Smooth muscle cell (in vitro differentiated cells): ENCODE measurements around the gene SLCO2A1. TPM values are rescaled to one million over a fixed set of nuclear protein-coding genes. Genes with fewer than 3 reads are reported as not detected.

ENCODE experiments used
- DNase-seq: peaks from one replicate; lab custom pipeline; 2025; ENCODE audit not compliant: unreplicated experiment; lab: John Stamatoyannopoulos, UW
- H2AFZ ChIP-seq: fragments of 200-600 bp; sonication (generic); 2 replicates; pipeline ENCODE4 v1.6.0; 2016; ENCODE audit warnings: antibody characterized with exemption, low read depth, mild to moderate bottlenecking
- H3F3A ChIP-seq: fragments of 200-600 bp; sonication (generic); 2 replicates; pipeline ENCODE4 v1.6.0; 2017; ENCODE audit warnings: antibody characterized with exemption, low read depth
- H3K27ac ChIP-seq: fragments of 200-600 bp; sonication (generic); 2 replicates; pipeline ENCODE4 v1.5.1; 2016; ENCODE audit warnings: low read depth, mild to moderate bottlenecking
- H3K27me3 ChIP-seq: fragments of 200-600 bp; sonication (generic); 2 replicates; pipeline ENCODE4 v1.6.1; 2016; ENCODE audit warnings: low read depth, mild to moderate bottlenecking
- H3K36me3 ChIP-seq: fragments of 200-600 bp; sonication (generic); 2 replicates; pipeline ENCODE4 v1.5.1; 2016; ENCODE audit warnings: low read depth
- H3K4me1 ChIP-seq: fragments of 200-600 bp; sonication (generic); 2 replicates; pipeline ENCODE4 v1.5.1; 2016; ENCODE audit warnings: low read depth
- H3K4me2 ChIP-seq: fragments of 200-600 bp; sonication (generic); 2 replicates; pipeline ENCODE4 v1.6.0; 2016; ENCODE audit warnings: mild to moderate bottlenecking
- H3K4me3 ChIP-seq: fragments of 200-600 bp; sonication (generic); 2 replicates; pipeline ENCODE4 v1.5.1; 2016; ENCODE audit warnings: mild to moderate bottlenecking
- H3K79me2 ChIP-seq: fragments of 200-600 bp; sonication (generic); 2 replicates; pipeline ENCODE4 v1.6.0; 2016; ENCODE audit warnings: low read depth, mild to moderate bottlenecking
- H3K9ac ChIP-seq: fragments of 200-600 bp; sonication (generic); 2 replicates; pipeline ENCODE4 v1.6.0; 2016; ENCODE audit warnings: low read depth
- H3K9me3 ChIP-seq: fragments of 200-600 bp; sonication (generic); replicated peaks from 2 replicates; pipeline ENCODE4 v1.5.1; 2016; ENCODE audit warnings: low read depth
- H4K20me1 ChIP-seq: fragments of 200-600 bp; sonication (generic); 2 replicates; pipeline ENCODE4 v1.6.0; 2016; ENCODE audit warnings: low read depth
- CTCF ChIP-seq: fragments of 200-600 bp; sonication (generic); IDR thresholded peaks from 2 replicates; pipeline ENCODE4 v1.5.1; 2017; ENCODE audit warnings: borderline replicate concordance, mild to moderate bottlenecking, antibody characterized with exemption; ENCODE audit not compliant: insufficient read depth, poor library complexity, severe bottlenecking
- WGBS: methylation state at CpG from one replicate; pipeline ENCODE4 v1.1.7; 2016; ENCODE audit warnings: low lambda C conversion rate; 5-methylcytosine and 5-hydroxymethylcytosine counted together
- polyA plus RNA-seq: library from polyadenylated mRNA; unstranded; fragments of >200 nt; fragmentation: Nextera tagmentation; extraction: Ambion mirVana; gene quantifications from 2 replicates; pipeline ENCODE4 v1.2.1, GENCODE V29; 2016
- total RNA-seq: library from RNA; depleted of rRNA; stranded (reverse); fragments of >200 nt; gene quantifications from 2 replicates; pipeline ENCODE4 v1.2.3, GENCODE V29; 2014

SLCO2A1 gene
- total and polyA plus RNA-seq, 2 experiments from 2014 or later = 7.7 to 14.2 TPM

- Histone ChIP-seq H3K4me2 (no peak overlapping the region), H3K4me1 (peaks cover 15% of the 10 kb centered on the region), H3F3A (no peaks in the 10 kb centered on the region), H3K27ac (no peak overlapping the region), H4K20me1 (no peaks in the 10 kb centered on the region), H3K9me3 (no peaks in the 10 kb centered on the region), H3K9ac (no peak overlapping the region), H3K27me3 (peaks cover 33% of the 10 kb centered on the region), H3K79me2 (no peaks in the 10 kb centered on the region), H3K4me3 (no peak overlapping the region), H2AFZ (no peak overlapping the region), H3K36me3 (no peaks in the 10 kb centered on the region)
- 97% methylated on average over 6 of the region's 6 CpGs for WGBS
- DNase-seq = no peak
- no peak for TF ChIP-seq CTCF
Measured at GRCh38 chr3:133892541-133893231, 137.0 kb downstream of the SLCO2A1 start.

- no peaks in the 10 kb centered on the region for H3K79me2 ChIP-seq
- no peaks in the 10 kb centered on the region for H3K36me3 ChIP-seq
- no peaks in the 10 kb centered on the region for H4K20me1 ChIP-seq
- H3K27ac ChIP-seq = no peak overlapping the region
- no peaks in the 10 kb centered on the region for H3K9me3 ChIP-seq
- peaks cover 15% of the 10 kb centered on the region for H3K4me1 ChIP-seq
- TF ChIP-seq CTCF = no peak
- H3K4me3 ChIP-seq = no peak overlapping the region
- WGBS = 85% methylated on average over 11 of the region's 11 CpGs
- no peak overlapping the region for H2AFZ ChIP-seq
- peaks cover 25% of the 10 kb centered on the region for H3K27me3 ChIP-seq
- no peak for DNase-seq
- no peak overlapping the region for H3K4me2 ChIP-seq
- H3F3A ChIP-seq = no peaks in the 10 kb centered on the region
- H3K9ac ChIP-seq = no peak overlapping the region
Measured at GRCh38 chr3:133891662-133892378, 137.9 kb downstream of the SLCO2A1 start.

GRCh38 chr3:133890972-133891644 lies 138.6 kb downstream of the SLCO2A1 start:
- Histone ChIP-seq H2AFZ (no peak overlapping the region), H3K4me1 (peaks cover 15% of the 10 kb centered on the region), H4K20me1 (no peaks in the 10 kb centered on the region), H3K4me2 (no peak overlapping the region), H3K9ac (no peak overlapping the region), H3K4me3 (no peak overlapping the region), H3K27me3 (peaks cover 18% of the 10 kb centered on the region), H3K79me2 (no peaks in the 10 kb centered on the region), H3F3A (no peaks in the 10 kb centered on the region), H3K9me3 (no peaks in the 10 kb centered on the region), H3K27ac (no peak overlapping the region), H3K36me3 (no peaks in the 10 kb centered on the region)
- TF ChIP-seq CTCF = no peak
- DNase-seq = no peak
- 100% methylated on average over 5 of the region's 5 CpGs for WGBS
